Measurements from ENCODE around the gene PROSER2.

Gene PROSER2, protein sequence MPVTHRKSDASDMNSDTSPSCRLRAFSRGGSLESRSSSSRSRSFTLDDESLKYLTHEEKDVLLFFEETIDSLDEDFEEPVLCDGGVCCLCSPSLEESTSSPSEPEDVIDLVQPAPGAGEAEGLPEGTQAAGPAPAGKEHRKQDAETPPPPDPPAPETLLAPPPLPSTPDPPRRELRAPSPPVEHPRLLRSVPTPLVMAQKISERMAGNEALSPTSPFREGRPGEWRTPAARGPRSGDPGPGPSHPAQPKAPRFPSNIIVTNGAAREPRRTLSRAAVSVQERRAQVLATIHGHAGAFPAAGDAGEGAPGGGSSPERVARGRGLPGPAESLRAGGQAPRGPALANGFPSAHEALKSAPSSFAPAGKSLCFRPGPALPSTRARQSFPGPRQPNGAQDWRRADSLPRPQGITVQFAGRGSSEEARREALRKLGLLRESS

DNA sequence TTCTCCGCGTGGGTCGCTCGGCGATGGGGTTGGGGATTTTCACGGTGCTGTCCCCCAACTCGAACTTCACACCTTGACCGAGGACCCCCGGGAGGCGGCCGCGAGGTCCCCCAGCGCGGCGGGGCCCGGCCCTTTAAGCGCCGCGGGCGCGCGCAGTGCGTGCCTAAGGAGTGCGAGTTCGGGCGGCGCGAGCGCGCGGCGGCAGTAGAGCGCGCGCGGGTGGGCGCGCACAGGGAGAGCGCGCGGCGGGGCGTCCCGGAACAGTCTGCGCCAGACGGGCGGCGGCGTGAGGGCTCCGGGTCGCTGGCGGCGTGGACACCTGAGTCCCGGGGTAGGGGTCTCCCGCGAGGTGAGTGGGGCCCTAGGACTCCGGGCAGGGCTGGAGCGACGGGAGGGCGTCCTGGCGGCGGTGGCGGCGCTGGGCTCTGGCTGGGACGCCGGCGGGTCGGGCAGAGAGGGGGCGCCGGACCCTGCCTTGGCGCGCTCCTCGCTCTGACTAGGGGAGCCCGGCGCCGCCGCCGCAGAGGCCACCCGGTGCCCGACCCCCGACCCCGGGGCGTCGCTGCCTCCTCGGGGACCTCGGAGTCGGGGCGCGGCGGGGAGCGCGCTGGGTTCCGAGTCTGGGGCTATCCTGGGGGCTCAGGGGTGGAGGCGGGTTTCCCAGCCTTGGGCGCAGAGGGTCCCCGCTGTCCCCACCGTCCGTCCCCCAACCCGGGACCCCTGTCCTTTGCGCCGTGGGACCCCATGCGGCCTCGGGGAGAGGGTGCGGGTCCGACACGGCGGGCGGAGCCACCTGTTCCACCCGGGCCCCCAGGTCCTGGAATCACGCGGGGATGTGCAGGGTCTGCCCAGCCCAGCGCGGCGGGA lies at the start of gene PROSER2:
Gene PROSER2 (plus strand): TSS at position 235 of the 867 bp plus-strand sequence. CDS start 28,722 bp downstream, outside the sequence.
- no peaks in the 10 kb centered on the region for H3K36me3 ChIP-seq (ENCODE audit: insufficient read depth)
- H3K27me3 ChIP-seq (ENCODE audit: insufficient read depth, low read depth): no peaks in the 10 kb centered on the region
- TF ChIP-seq, protein P1, sequence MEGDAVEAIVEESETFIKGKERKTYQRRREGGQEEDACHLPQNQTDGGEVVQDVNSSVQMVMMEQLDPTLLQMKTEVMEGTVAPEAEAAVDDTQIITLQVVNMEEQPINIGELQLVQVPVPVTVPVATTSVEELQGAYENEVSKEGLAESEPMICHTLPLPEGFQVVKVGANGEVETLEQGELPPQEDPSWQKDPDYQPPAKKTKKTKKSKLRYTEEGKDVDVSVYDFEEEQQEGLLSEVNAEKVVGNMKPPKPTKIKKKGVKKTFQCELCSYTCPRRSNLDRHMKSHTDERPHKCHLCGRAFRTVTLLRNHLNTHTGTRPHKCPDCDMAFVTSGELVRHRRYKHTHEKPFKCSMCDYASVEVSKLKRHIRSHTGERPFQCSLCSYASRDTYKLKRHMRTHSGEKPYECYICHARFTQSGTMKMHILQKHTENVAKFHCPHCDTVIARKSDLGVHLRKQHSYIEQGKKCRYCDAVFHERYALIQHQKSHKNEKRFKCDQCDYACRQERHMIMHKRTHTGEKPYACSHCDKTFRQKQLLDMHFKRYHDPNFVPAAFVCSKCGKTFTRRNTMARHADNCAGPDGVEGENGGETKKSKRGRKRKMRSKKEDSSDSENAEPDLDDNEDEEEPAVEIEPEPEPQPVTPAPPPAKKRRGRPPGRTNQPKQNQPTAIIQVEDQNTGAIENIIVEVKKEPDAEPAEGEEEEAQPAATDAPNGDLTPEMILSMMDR (conservative IDR thresholded peaks at IDR 0.05; ENCODE audit: low read depth, low read length): no peak
- no peak within 1 kb of the TSS for H3K4me2 ChIP-seq
- no peak within 1 kb of the TSS for H3K4me3 ChIP-seq (IDR thresholded peaks at IDR 0.05; ENCODE audit: insufficient read depth, low read depth, low read length)
- no peak within 1 kb of the TSS for H3K9ac ChIP-seq
- H3K27ac ChIP-seq: no peak within 1 kb of the TSS
- H4K20me1 ChIP-seq (ENCODE audit: insufficient read depth): no peaks in the 10 kb centered on the region
- H2AFZ ChIP-seq (ENCODE audit: low read depth): no peak within 1 kb of the TSS
- no peaks in the 10 kb centered on the region for H3K79me2 ChIP-seq (ENCODE audit: insufficient read depth, low read depth)
- H3K4me1 ChIP-seq (ENCODE audit: low read depth, poor library complexity, severe bottlenecking): no peaks in the 10 kb centered on the region

DNA sequence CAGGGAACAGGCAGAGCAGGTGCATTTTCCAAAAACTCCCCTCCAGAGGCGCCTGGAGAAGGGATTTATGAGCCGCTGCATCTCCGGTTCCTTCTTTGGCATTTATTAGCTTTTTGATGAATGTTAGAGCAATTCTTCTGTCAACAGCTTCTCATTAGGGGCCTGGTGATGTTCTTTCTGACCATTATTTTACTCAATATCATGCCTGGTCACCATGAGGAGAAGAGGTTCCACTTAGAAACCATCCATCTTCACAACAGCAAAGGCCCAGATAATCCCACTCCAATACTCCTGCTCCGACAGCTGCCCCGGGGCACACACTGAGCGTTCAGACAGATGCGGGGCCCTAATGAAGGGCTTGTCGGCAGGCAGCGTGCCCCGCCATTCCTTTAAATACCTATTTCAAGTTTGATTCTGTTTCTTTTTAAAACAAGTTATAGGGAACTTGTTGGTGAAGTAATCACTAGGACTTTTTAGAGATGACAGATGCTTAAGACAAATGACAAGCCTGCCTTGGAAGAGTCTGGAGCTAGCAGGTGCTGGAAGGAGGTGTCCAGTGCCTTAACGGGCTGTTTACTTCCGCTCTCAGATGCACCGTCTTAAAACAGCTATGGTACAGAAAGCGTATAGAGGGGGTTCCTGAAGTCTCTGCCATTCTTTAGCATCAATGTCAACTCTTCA lies 49.3 kb upstream of the PROSER2 start:
- H3K27ac ChIP-seq: no peak overlapping the region
- no peak overlapping the region for H2AFZ ChIP-seq (ENCODE audit: low read depth)
- H4K20me1 ChIP-seq (ENCODE audit: insufficient read depth): no peaks in the 10 kb centered on the region
- H3K4me1 ChIP-seq (ENCODE audit: low read depth, poor library complexity, severe bottlenecking): no peaks in the 10 kb centered on the region
- no peak overlapping the region for H3K4me2 ChIP-seq
- H3K4me3 ChIP-seq (IDR thresholded peaks at IDR 0.05; ENCODE audit: insufficient read depth, low read depth, low read length): no peak overlapping the region
- H3K36me3 ChIP-seq (ENCODE audit: insufficient read depth): no peaks in the 10 kb centered on the region
- TF ChIP-seq, protein P1 (conservative IDR thresholded peaks at IDR 0.05; ENCODE audit: low read depth, low read length): no peak
- H3K79me2 ChIP-seq (ENCODE audit: insufficient read depth, low read depth): no peaks in the 10 kb centered on the region
- H3K9ac ChIP-seq: no peak overlapping the region
- H3K27me3 ChIP-seq (ENCODE audit: insufficient read depth, low read depth): no peaks in the 10 kb centered on the region

DNA sequence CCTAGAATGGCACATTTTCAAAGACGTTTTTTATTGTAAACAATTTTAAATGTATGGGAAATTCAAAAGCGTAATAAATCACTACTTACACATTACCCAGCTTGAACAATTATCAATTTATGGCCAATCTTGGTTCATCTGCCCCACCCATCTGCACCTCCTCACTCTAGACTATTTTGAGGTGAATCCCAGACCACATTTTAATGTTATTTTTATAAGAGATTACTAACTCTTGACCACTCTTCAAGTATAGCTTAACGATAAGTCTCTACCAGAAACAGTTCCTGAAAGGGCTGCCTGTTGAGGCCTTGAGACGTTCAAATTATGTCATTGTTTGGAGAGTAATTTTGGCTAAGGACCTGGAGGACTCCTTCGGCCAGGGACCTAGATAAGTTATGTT lies 47.7 kb upstream of the PROSER2 start:
- TF ChIP-seq, protein P1 (conservative IDR thresholded peaks at IDR 0.05; ENCODE audit: low read depth, low read length): no peak

DNA sequence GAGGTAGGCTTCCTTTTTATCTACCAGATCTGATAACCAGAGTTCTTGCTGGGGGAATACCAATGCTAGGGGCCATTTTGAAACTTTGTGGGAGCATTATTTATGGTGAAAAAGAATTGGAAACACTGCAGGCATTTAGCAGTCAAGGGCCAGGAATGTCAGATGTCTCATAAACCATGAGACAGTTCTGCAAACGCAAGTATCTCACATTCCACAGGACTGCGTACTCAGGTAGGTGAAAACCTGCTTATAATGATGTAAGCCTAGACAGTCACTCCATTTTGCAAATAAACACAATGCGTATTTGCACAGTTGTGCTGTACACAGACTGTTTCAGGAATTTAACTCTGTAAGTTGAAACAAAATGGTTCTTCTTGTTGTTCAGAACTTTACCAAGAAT lies 47.1 kb upstream of the PROSER2 start:
- no peaks in the 10 kb centered on the region for H4K20me1 ChIP-seq (ENCODE audit: insufficient read depth)
- no peak overlapping the region for H3K4me3 ChIP-seq (IDR thresholded peaks at IDR 0.05; ENCODE audit: insufficient read depth, low read depth, low read length)
- no peaks in the 10 kb centered on the region for H3K4me1 ChIP-seq (ENCODE audit: low read depth, poor library complexity, severe bottlenecking)
- H3K27ac ChIP-seq: no peak overlapping the region
- no peaks in the 10 kb centered on the region for H3K36me3 ChIP-seq (ENCODE audit: insufficient read depth)
- H3K79me2 ChIP-seq (ENCODE audit: insufficient read depth, low read depth): no peaks in the 10 kb centered on the region
- H3K27me3 ChIP-seq (ENCODE audit: insufficient read depth, low read depth): no peaks in the 10 kb centered on the region
- H3K4me2 ChIP-seq: no peak overlapping the region
- TF ChIP-seq, protein P1 (conservative IDR thresholded peaks at IDR 0.05; ENCODE audit: low read depth, low read length): no peak
- H2AFZ ChIP-seq (ENCODE audit: low read depth): no peak overlapping the region
- H3K9ac ChIP-seq: no peak overlapping the region

More for the DNA sequence above, 47.7 kb upstream of the PROSER2 start:
- Histone ChIP-seq H3K4me2 (no peak overlapping the region), H3K4me3 (IDR thresholded peaks at IDR 0.05; ENCODE audit: insufficient read depth, low read depth, low read length) (no peak overlapping the region), H3K9ac (no peak overlapping the region), H3K4me1 (ENCODE audit: low read depth, poor library complexity, severe bottlenecking) (no peaks in the 10 kb centered on the region), H3K27me3 (ENCODE audit: insufficient read depth, low read depth) (no peaks in the 10 kb centered on the region), H2AFZ (ENCODE audit: low read depth) (no peak overlapping the region), H3K79me2 (ENCODE audit: insufficient read depth, low read depth) (no peaks in the 10 kb centered on the region), H3K27ac (no peak overlapping the region), H3K36me3 (ENCODE audit: insufficient read depth) (no peaks in the 10 kb centered on the region), H4K20me1 (ENCODE audit: insufficient read depth) (no peaks in the 10 kb centered on the region)

All from KMS-11 (cell line).